ENCODE data around the gene PRLHR.

PRLHR gene

DNA sequence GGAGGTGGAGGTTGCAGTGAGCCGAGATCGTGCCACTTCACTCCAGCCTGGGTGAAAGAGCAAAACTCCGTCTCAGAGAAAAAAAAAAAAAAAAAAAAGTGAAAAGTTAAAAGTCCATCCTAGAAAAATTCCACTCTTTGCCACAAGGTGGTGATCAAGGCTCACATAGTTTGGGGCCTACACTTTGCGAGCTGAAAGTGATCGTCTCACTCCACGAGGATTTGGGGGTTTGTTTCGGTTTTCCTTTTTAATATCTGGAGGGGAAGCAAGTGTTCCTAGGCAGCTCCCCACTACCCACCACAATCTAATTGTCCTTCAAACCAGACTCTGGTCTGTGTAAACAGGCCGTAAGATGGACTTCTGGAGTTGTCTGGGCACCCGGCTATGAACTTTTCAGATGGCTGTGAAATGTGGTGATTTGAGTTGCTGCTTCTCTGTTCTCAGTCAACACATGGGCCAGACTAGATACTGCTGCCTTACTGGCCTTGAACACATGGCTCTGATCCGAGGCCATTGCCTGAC lies 27.1 kb downstream of the PRLHR start:
- DNase-seq (ENCODE audit: low spot score) = peak; percentile 63
- no peak for TF ChIP-seq CTCF (IDR thresholded peaks at IDR 0.05; ENCODE audit: extremely low read depth, missing control alignments)

DNA sequence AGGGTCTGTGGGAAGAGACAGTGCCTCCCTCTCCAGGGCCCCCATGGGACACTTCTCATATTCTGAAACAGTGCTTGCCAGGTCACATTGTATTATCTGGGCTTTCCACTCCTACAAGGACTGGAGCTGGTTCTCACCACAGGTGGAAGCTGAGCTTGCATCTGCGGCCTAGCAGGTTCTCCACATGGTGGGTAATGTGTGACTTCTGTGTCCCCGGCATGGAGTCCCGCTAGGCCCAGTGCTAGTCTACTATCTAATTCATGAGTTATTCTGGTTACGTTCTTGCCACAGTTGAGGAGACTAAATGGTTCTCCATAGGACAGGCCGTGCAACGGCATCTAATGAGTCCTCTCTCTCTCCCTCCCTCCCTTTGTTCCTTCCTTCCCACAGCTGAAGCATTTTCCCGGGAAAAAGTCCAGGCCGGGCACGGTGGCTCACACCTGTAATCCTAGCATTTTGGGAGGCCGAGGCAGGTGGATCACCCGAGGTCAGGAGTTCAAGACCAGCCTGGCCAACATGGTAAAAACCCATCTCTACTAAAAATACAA lies 27.7 kb downstream of the PRLHR start:
- DNase-seq (ENCODE audit: low spot score) = no peak
- no peak for TF ChIP-seq CTCF (IDR thresholded peaks at IDR 0.05; ENCODE audit: extremely low read depth, missing control alignments)

DNA sequence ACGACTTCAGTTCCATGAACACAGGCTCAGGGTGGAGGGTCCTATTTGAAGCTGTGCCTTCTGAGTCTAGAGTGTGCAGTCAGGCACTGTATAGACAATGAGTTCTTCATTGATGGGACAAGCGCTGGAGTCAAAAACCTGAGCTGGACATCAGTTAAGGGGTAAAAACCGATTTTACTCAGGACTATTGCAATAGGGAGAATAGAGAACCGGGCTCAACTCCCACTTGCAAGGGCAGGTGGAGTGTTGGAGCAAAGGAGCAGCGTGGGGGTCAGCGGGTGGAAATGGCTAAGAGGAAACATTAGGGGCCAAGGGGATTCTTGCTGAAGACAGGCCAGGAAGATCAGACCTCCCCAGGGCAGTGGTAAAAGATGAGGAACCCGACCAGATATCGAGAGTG lies 28.5 kb downstream of the PRLHR start:
- no peak for DNase-seq (ENCODE audit: low spot score)

GRCh38 chr10:118565301-118566075 lies 30.0 kb downstream of the PRLHR start:
- TF ChIP-seq CTCF (IDR thresholded peaks at IDR 0.05; ENCODE audit: extremely low read depth, missing control alignments) = no peak
- no peak for DNase-seq (ENCODE audit: low spot score)

More for the DNA sequence above, 28.5 kb downstream of the PRLHR start:
- TF ChIP-seq CTCF (IDR thresholded peaks at IDR 0.05; ENCODE audit: extremely low read depth, missing control alignments) = no peak

- TF ChIP-seq CTCF (IDR thresholded peaks at IDR 0.05; ENCODE audit: extremely low read depth, missing control alignments) = no peak
- no peak for DNase-seq (ENCODE audit: low spot score)
These were observed 30.8 kb downstream of the PRLHR start for GRCh38 chr10:118564652-118565051.

GRCh38 chr10:118564114-118564513 lies 31.3 kb downstream of the PRLHR start:
- no peak for DNase-seq (ENCODE audit: low spot score)

More at GRCh38 chr10:118564114-118564513, 31.3 kb downstream of the PRLHR start:
- TF ChIP-seq CTCF (IDR thresholded peaks at IDR 0.05; ENCODE audit: extremely low read depth, missing control alignments) = no peak

Data from GM20000 (cell line).